Immature natural killer cell (primary cell): ENCODE measurements around the gene HOXA4. TPM values are rescaled to one million over a fixed set of nuclear protein-coding genes. Genes with fewer than 3 reads are reported as not detected.
A peak's percentile ranks its signal among the peaks of the same experiment; 100 is the strongest.

Experiments
- DNase-seq, 3 donors: peaks; one replicate each; pipeline ENCODE4 v3.0.0; 2022; ENCODE audit warnings: mixed read lengths in 1 of 3
- H3K27ac Mint-ChIP-seq, 6 donors: one replicate each; pipeline ENCODE4 v1.8.0; 2020; ENCODE audit warnings: mixed read lengths in 6 of 6, mild to moderate bottlenecking in 5 of 6, inconsistent platforms in 4 of 6, moderate library complexity in 3 of 6
- H3K27me3 Mint-ChIP-seq, 3 donors: one replicate each; pipeline ENCODE4 v1.8.0; 2020 to 2021; ENCODE audit warnings: low read depth in 3 of 3, mild to moderate bottlenecking in 3 of 3, mixed read lengths in 3 of 3, moderate library complexity in 3 of 3, inconsistent platforms in 1 of 3
- H3K36me3 Mint-ChIP-seq, 3 donors: one replicate each; pipeline ENCODE4 v1.8.0; 2020; ENCODE audit warnings: mixed read lengths in 3 of 3, inconsistent platforms in 2 of 3, mild to moderate bottlenecking in 2 of 3
- H3K4me1 Mint-ChIP-seq, 2 donors: one replicate each; pipeline ENCODE4 v1.8.0; 2020; ENCODE audit warnings: inconsistent platforms in 2 of 2, mild to moderate bottlenecking in 2 of 2, mixed read lengths in 2 of 2, moderate library complexity in 1 of 2
- H3K4me3 Mint-ChIP-seq, 5 donors: one replicate each; pipeline ENCODE4 v1.8.0; 2020; ENCODE audit warnings: mild to moderate bottlenecking in 5 of 5, mixed read lengths in 5 of 5, inconsistent platforms in 3 of 5, moderate library complexity in 3 of 5
- H3K9me3 Mint-ChIP-seq, 6 donors: one replicate each; pipeline ENCODE4 v1.8.0; 2020; ENCODE audit warnings: mild to moderate bottlenecking in 6 of 6, mixed read lengths in 6 of 6, inconsistent platforms in 4 of 6, moderate library complexity in 3 of 6
- polyA plus RNA-seq, 3 donors: library from polyadenylated mRNA; unstranded; fragments of 300-500 nt; fragmentation: Illumina TruSeq; gene quantifications; one replicate each; pipeline ENCODE4 v1.2.3, GENCODE V29; 2021

HOXA4 gene
- polyA plus RNA-seq, 3 donors from 2014 or later, result 0.51 to 1.2 TPM; not detected in 1

GRCh38 chr7:27123477-27124053 lies 7.0 kb downstream of the HOXA4 start:
- H3K9me3 Mint-ChIP-seq, result no peaks in the 10 kb centered on the region
- H3K4me1 Mint-ChIP-seq, result no peaks in the 10 kb centered on the region
- no peak overlapping the region for H3K27ac Mint-ChIP-seq
- no peak overlapping the region for H3K4me3 Mint-ChIP-seq
- DNase-seq, result no peak
- peaks cover 1 to 6% (median 4%) of the 10 kb centered on the region in 3 donors for H3K27me3 Mint-ChIP-seq
- H3K36me3 Mint-ChIP-seq, result peaks cover 0 to 7% (median 3%) of the 10 kb centered on the region in 3 donors

- H3K27ac Mint-ChIP-seq, result no peak overlapping the region
- no peaks in the 10 kb centered on the region for H3K4me1 Mint-ChIP-seq
- peaks cover 1 to 6% (median 4%) of the 10 kb centered on the region in 3 donors for H3K27me3 Mint-ChIP-seq
- no peaks in the 10 kb centered on the region for H3K9me3 Mint-ChIP-seq
- H3K4me3 Mint-ChIP-seq, result no peak overlapping the region
- no peak for DNase-seq
- H3K36me3 Mint-ChIP-seq, result peaks cover 0 to 7% (median 3%) of the 10 kb centered on the region in 3 donors
These were observed 7.5 kb downstream of the HOXA4 start for GRCh38 chr7:27123007-27123476.

GRCh38 chr7:27122077-27122910 lies 8.3 kb downstream of the HOXA4 start:
- peaks cover 0 to 7% (median 3%) of the 10 kb centered on the region in 3 donors for H3K36me3 Mint-ChIP-seq
- H3K4me1 Mint-ChIP-seq, result no peaks in the 10 kb centered on the region
- H3K27me3 Mint-ChIP-seq, result peaks cover 1 to 6% (median 4%) of the 10 kb centered on the region in 3 donors
- H3K4me3 Mint-ChIP-seq, result no peak overlapping the region
- H3K9me3 Mint-ChIP-seq, result no peaks in the 10 kb centered on the region
- DNase-seq, result no peak
- no peak overlapping the region for H3K27ac Mint-ChIP-seq

GRCh38 chr7:27121684-27122076 lies 8.9 kb downstream of the HOXA4 start:
- H3K27ac Mint-ChIP-seq, result no peak overlapping the region
- no peaks in the 10 kb centered on the region for H3K4me1 Mint-ChIP-seq
- H3K36me3 Mint-ChIP-seq, result peaks cover 0 to 7% (median 3%) of the 10 kb centered on the region in 3 donors
- H3K4me3 Mint-ChIP-seq, result no peak overlapping the region
- H3K27me3 Mint-ChIP-seq, result peaks cover 1 to 4% (median 3%) of the 10 kb centered on the region in 3 donors
- no peaks in the 10 kb centered on the region for H3K9me3 Mint-ChIP-seq
- DNase-seq, result no peak

- H3K27ac Mint-ChIP-seq, result no peak overlapping the region
- no peaks in the 10 kb centered on the region for H3K4me1 Mint-ChIP-seq
- no peaks in the 10 kb centered on the region for H3K9me3 Mint-ChIP-seq
- peaks cover 0 to 6% (median 3%) of the 10 kb centered on the region in 3 donors for H3K36me3 Mint-ChIP-seq
- no peak overlapping the region for H3K4me3 Mint-ChIP-seq
- peaks cover 0 to 2% (median 0%) of the 10 kb centered on the region in 3 donors for H3K27me3 Mint-ChIP-seq
- DNase-seq, result no peak
These were observed 11.1 kb downstream of the HOXA4 start for GRCh38 chr7:27119412-27119911.

- no peak for DNase-seq
- H3K4me1 Mint-ChIP-seq, result no peaks in the 10 kb centered on the region
- no peaks in the 10 kb centered on the region for H3K27me3 Mint-ChIP-seq
- no peak overlapping the region for H3K4me3 Mint-ChIP-seq
- no peak overlapping the region for H3K27ac Mint-ChIP-seq
- H3K36me3 Mint-ChIP-seq, result peaks cover 0 to 4% (median 3%) of the 10 kb centered on the region in 3 donors
- H3K9me3 Mint-ChIP-seq, result no peaks in the 10 kb centered on the region
These were observed 12.0 kb downstream of the HOXA4 start for GRCh38 chr7:27118580-27118979.

- Mint-ChIP-seq H3K36me3 (peaks cover 0 to 4% (median 3%) of the 10 kb centered on the region in 3 donors), H3K4me3 (no peak overlapping the region), H3K4me1 (no peaks in the 10 kb centered on the region), H3K27me3 (peaks cover 0 to under 1% (median 0%) of the 10 kb centered on the region in 3 donors), H3K27ac (no peak overlapping the region), H3K9me3 (no peaks in the 10 kb centered on the region)
- no peak for DNase-seq
These were observed 12.6 kb downstream of the HOXA4 start for GRCh38 chr7:27117887-27118491.

GRCh38 chr7:27116962-27117886 lies 13.3 kb downstream of the HOXA4 start:
- Mint-ChIP-seq H3K9me3 (no peaks in the 10 kb centered on the region), H3K4me1 (no peaks in the 10 kb centered on the region), H3K27ac (no peak overlapping the region), H3K27me3 (peaks cover 0 to 2% (median 0%) of the 10 kb centered on the region in 3 donors), H3K4me3 (no peak overlapping the region), H3K36me3 (peaks cover 0 to 4% (median 3%) of the 10 kb centered on the region in 3 donors)
- no peak for DNase-seq

GRCh38 chr7:27116031-27116961 lies 14.3 kb downstream of the HOXA4 start:
- Mint-ChIP-seq H3K4me3 (no peak overlapping the region), H3K36me3 (peaks cover 0 to 4% (median 0%) of the 10 kb centered on the region in 3 donors), H3K27me3 (peaks cover 0 to 2% (median 0%) of the 10 kb centered on the region in 3 donors), H3K9me3 (no peaks in the 10 kb centered on the region), H3K27ac (peak overlapping the region in 1 of 6 donors; percentile 50), H3K4me1 (no peaks in the 10 kb centered on the region)
- no peak for DNase-seq

- Mint-ChIP-seq H3K27me3 (peaks cover 0 to 2% (median 0%) of the 10 kb centered on the region in 3 donors), H3K9me3 (no peaks in the 10 kb centered on the region), H3K27ac (no peak overlapping the region), H3K36me3 (peaks cover 0 to 4% (median 0%) of the 10 kb centered on the region in 3 donors), H3K4me3 (no peak overlapping the region), H3K4me1 (no peaks in the 10 kb centered on the region)
- DNase-seq, result no peak
These were observed 15.1 kb downstream of the HOXA4 start for GRCh38 chr7:27115221-27116026.

- no peaks in the 10 kb centered on the region for H3K9me3 Mint-ChIP-seq
These were observed 15.7 kb downstream of the HOXA4 start for GRCh38 chr7:27114881-27115220.

More at GRCh38 chr7:27114881-27115220, 15.7 kb downstream of the HOXA4 start:
- H3K36me3 Mint-ChIP-seq, result peaks cover 0 to 4% (median 0%) of the 10 kb centered on the region in 3 donors
- H3K4me1 Mint-ChIP-seq, result no peaks in the 10 kb centered on the region
- no peak overlapping the region for H3K4me3 Mint-ChIP-seq
- DNase-seq, result no peak
- H3K27ac Mint-ChIP-seq, result no peak overlapping the region
- peaks cover 0 to 2% (median 0%) of the 10 kb centered on the region in 3 donors for H3K27me3 Mint-ChIP-seq
